KMS-11 (cell line): ENCODE measurements around the gene IQSEC1.

Experiments used
- H2AFZ ChIP-seq: fragments of 200-600 bp; sonication (generic); 2 replicates; pipeline ENCODE4 v1.6.1; 2016; ENCODE audit warnings: antibody characterized with exemption, mixed run types, low read depth
- H3K27ac ChIP-seq: fragments of 200-600 bp; sonication (generic); 2 replicates; pipeline ENCODE4 v1.6.1; 2016; ENCODE audit warnings: mild to moderate bottlenecking, mixed run types
- H3K27me3 ChIP-seq: fragments of 200-600 bp; sonication (generic); 2 replicates; pipeline ENCODE4 v1.6.1; 2017; ENCODE audit warnings: mild to moderate bottlenecking, low read depth, mixed run types, moderate library complexity; ENCODE audit not compliant: insufficient read depth
- H3K36me3 ChIP-seq: fragments of 200-600 bp; sonication (generic); 2 replicates; pipeline ENCODE4 v1.6.1; 2017; ENCODE audit warnings: mild to moderate bottlenecking, mixed run types; ENCODE audit not compliant: insufficient read depth
- H3K4me1 ChIP-seq: fragments of 200-600 bp; sonication (generic); 2 replicates; pipeline ENCODE4 v1.6.1; 2016; ENCODE audit warnings: mild to moderate bottlenecking, low read depth, mixed run types; ENCODE audit not compliant: poor library complexity, severe bottlenecking
- H3K4me2 ChIP-seq: fragments of 200-600 bp; sonication (generic); 2 replicates; pipeline ENCODE4 v1.7.0; 2016; ENCODE audit warnings: mild to moderate bottlenecking, mixed run types
- H3K4me3 ChIP-seq: fragments of 200-600 bp; sonication (generic); IDR thresholded peaks from 2 replicates; pipeline ENCODE4 v1.6.1; 2017; ENCODE audit warnings: low read depth, low read length, mixed read lengths; ENCODE audit not compliant: insufficient read depth
- H3K79me2 ChIP-seq: fragments of 200-600 bp; sonication (generic); 2 replicates; pipeline ENCODE4 v1.6.1; 2016; ENCODE audit warnings: low read depth, mixed run types; ENCODE audit not compliant: insufficient read depth
- H3K9ac ChIP-seq: fragments of 200-600 bp; sonication (generic); 2 replicates; pipeline ENCODE4 v1.6.1; 2016; ENCODE audit warnings: mild to moderate bottlenecking, mixed run types
- H4K20me1 ChIP-seq: fragments of 200-600 bp; sonication (generic); 2 replicates; pipeline ENCODE4 v1.6.1; 2016; ENCODE audit warnings: mild to moderate bottlenecking, mixed run types; ENCODE audit not compliant: insufficient read depth
- TF ChIP-seq, protein P1 (sequence below): fragments of 200-600 bp; sonication (generic); conservative IDR thresholded peaks from 2 replicates; pipeline ENCODE4 v1.6.1; 2017; ENCODE audit warnings: low read depth, mild to moderate bottlenecking, antibody characterized with exemption, low read length, moderate library complexity, mixed read lengths

The IQSEC1 gene

DNA sequence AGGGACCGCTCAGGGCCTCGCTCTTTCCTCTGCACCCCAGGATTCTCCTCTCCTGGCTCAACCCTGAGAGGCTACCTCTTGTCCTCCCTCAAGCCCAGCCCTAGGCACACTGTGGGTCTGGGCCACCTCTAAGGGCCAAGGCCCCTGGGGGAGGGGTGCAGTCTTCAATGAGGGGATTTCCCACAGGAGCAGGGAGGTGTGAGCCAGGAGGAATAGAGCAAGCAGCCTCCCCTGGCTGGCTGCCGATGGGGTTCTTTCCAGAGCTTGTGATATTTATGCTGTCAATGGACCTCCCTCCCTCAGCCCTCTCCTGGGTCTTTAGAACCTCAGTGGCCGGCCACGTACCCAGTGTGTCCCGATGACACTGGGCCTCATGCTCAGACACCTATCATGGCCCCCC is 132.4 kb downstream of the IQSEC1 start:
- Histone ChIP-seq H3K27me3 (no peaks in the 10 kb centered on the region), H3K4me3 (no peak overlapping the region), H2AFZ (no peak overlapping the region), H3K4me1 (no peaks in the 10 kb centered on the region), H3K79me2 (no peaks in the 10 kb centered on the region), H3K9ac (no peak overlapping the region), H3K4me2 (no peak overlapping the region), H3K36me3 (no peaks in the 10 kb centered on the region), H3K27ac (no peak overlapping the region), H4K20me1 (no peaks in the 10 kb centered on the region)
- TF ChIP-seq, protein P1, sequence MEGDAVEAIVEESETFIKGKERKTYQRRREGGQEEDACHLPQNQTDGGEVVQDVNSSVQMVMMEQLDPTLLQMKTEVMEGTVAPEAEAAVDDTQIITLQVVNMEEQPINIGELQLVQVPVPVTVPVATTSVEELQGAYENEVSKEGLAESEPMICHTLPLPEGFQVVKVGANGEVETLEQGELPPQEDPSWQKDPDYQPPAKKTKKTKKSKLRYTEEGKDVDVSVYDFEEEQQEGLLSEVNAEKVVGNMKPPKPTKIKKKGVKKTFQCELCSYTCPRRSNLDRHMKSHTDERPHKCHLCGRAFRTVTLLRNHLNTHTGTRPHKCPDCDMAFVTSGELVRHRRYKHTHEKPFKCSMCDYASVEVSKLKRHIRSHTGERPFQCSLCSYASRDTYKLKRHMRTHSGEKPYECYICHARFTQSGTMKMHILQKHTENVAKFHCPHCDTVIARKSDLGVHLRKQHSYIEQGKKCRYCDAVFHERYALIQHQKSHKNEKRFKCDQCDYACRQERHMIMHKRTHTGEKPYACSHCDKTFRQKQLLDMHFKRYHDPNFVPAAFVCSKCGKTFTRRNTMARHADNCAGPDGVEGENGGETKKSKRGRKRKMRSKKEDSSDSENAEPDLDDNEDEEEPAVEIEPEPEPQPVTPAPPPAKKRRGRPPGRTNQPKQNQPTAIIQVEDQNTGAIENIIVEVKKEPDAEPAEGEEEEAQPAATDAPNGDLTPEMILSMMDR, result no peak

DNA sequence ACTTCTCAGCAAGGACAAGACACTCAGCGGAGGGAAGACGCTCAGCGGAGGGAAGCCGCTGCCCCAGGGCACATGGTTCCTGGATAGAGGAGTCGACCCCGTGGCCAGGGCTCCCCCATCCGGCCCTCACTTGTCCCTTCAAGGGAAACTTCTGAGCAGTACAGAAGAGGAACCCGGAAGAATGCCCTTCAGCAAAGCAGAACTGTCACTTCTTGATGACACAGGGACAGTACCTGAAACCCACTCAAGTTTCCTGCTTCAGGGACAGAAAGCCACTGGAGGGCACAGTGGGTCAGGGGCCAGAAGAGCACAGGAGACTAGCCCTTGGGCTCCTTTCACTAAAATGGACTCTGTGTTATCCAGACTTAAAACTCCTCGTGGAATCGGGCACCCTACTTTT is 134.1 kb downstream of the IQSEC1 start:
- TF ChIP-seq, protein P1, result no peak
- no peak overlapping the region for H2AFZ ChIP-seq
- H3K4me3 ChIP-seq, result no peak overlapping the region
- H3K79me2 ChIP-seq, result no peaks in the 10 kb centered on the region
- no peaks in the 10 kb centered on the region for H3K36me3 ChIP-seq
- no peaks in the 10 kb centered on the region for H3K4me1 ChIP-seq
- H3K9ac ChIP-seq, result no peak overlapping the region
- H3K27me3 ChIP-seq, result no peaks in the 10 kb centered on the region
- no peaks in the 10 kb centered on the region for H4K20me1 ChIP-seq
- no peak overlapping the region for H3K4me2 ChIP-seq
- no peak overlapping the region for H3K27ac ChIP-seq

DNA sequence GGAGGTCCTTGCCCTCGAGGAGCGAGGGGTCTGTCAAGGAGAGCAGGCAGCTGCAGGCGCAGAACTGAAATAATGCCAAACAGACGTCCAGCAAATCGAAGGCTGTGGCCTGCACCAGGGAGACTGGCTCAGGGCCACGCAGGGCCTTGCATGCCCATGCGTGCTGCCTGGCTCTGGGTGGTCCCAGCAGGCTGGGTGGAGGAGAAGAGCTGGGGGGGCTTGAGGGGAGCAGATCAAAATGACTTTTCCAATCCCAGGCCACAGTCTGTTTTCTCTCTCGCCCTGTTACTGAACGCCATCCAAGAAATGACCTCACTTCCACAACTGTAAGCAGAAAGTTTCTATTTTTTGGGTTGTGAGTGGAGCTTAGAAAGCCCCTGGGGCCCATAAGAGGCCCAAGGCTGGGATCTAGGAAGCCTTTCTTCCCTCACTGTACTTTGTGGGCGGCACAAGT is 134.9 kb downstream of the IQSEC1 start:
- TF ChIP-seq, protein P1, result no peak
- no peak overlapping the region for H2AFZ ChIP-seq
- no peaks in the 10 kb centered on the region for H4K20me1 ChIP-seq
- H3K9ac ChIP-seq, result no peak overlapping the region
- H3K27ac ChIP-seq, result no peak overlapping the region
- H3K4me3 ChIP-seq, result no peak overlapping the region
- H3K79me2 ChIP-seq, result no peaks in the 10 kb centered on the region
- no peaks in the 10 kb centered on the region for H3K36me3 ChIP-seq
- H3K4me2 ChIP-seq, result no peak overlapping the region
- H3K27me3 ChIP-seq, result no peaks in the 10 kb centered on the region
- H3K4me1 ChIP-seq, result no peaks in the 10 kb centered on the region

DNA sequence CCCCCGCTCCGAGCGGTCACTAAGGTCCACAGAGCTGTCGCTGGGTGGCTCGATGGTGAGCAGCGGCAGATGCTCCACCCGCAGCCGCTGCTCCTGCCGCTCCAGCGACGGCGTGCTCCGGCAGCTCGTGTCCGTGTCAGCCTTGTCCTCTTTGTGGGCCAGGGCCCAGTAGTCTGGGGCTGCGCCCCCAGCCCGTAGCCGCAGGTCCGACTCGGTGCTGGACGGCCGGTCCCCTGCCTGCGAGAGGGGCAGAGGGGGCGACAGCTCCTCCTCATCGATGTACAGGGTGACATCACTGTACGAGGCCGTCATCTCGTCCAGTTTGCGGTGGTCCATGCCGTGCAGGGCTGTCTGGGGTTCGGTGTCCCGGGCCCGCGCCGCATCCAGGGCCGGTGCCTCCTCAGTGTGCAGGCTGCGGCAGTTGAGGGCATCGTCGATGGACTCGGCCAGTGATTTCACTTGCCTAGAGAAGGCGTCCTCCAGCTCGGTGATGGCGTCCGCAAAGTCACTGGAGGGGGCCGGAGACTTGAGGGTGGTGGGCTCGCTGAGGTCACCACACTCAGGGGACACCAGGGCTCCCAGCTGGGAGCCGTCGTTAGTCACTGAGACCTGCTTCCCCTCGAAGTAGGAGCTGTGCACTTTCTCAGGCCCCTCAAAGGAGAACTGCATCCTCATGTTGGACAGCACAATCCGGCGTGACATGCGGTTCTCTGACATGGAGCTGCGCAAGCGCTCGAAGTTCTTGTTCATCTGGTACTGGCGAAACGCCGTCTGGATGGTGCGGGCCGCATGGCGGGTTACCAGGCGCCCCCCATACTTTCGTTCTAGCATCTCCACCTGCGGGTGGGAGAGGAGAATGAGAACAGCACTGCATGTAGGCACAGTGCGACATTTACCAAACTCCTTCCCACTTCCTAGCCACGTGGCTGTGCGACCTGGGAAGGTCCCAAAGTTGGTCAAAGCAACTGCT is 137.1 kb downstream of the IQSEC1 start:
- Histone ChIP-seq H4K20me1 (no peaks in the 10 kb centered on the region), H3K36me3 (no peaks in the 10 kb centered on the region), H2AFZ (no peak overlapping the region), H3K27ac (no peak overlapping the region), H3K4me3 (no peak overlapping the region), H3K4me1 (no peaks in the 10 kb centered on the region), H3K79me2 (no peaks in the 10 kb centered on the region), H3K9ac (no peak overlapping the region), H3K27me3 (no peaks in the 10 kb centered on the region), H3K4me2 (no peak overlapping the region)
- TF ChIP-seq, protein P1, result no peak
